A549 (cell line): ENCODE measurements around the gene KCNE5. TPM values are rescaled to one million over a fixed set of nuclear protein-coding genes. Genes with fewer than 3 reads are reported as not detected.
A peak's percentile ranks its signal among the peaks of the same experiment; 100 is the strongest.

Experiments used
- ATAC-seq, 2 experiments: fragments of 200-7000 bp in 1 of 2; fragments of >200 bp in 1 of 2; cut with Nextera tagmentation in 1 of 2; cut with Tn5 transposase in 1 of 2; 3 replicates each; pipeline versions ENCODE4 v1.8.0 to v1.9.1; 2018 to 2020; ENCODE audit warnings: mild to moderate bottlenecking in 1 of 2, moderate library complexity in 1 of 2
- CTCF ChIA-PET: fragments of 300-600 bp; sonication (Branson Sonifier 250); formaldehyde crosslinking; extraction: SDS; loops from one replicate; lab custom pipeline; 2021; ENCODE audit warnings: antibody characterized with exemption, inconsistent platforms; lab: Yijun Ruan, JAX
- POLR2A ChIA-PET: fragments of 350-600 bp; formaldehyde crosslinking; extraction: SDS; loops from one replicate; lab custom pipeline; 2021; ENCODE audit warnings: antibody characterized with exemption, inconsistent platforms; lab: Yijun Ruan, JAX
- DNase-seq, 2 experiments: peaks; one replicate each; pipeline versions ENCODE4 v3.0.0 to v3.0.0-alpha.2; 2011 to 2016; ENCODE audit warnings: low read depth in 1 of 2, low spot score in 1 of 2
- FAIRE-seq: peaks from 2 replicates; lab custom pipeline; 2011; peaks lifted over from hg19 to GRCh38; lab: Jason Lieb, UNC
- H3K27ac ChIP-seq, 2 experiments: fragments of >200 bp; sonication (Bioruptor Twin); formaldehyde crosslinking; 3 replicates each; pipeline ENCODE4 v1.5.1; 2016 to 2017
- H3K4me1 ChIP-seq: fragments of >200 bp; sonication (Bioruptor Twin); formaldehyde crosslinking; 3 replicates; pipeline ENCODE4 v1.6.1; 2016
- H3K4me2 ChIP-seq: fragments of >200 bp; sonication (Bioruptor Twin); formaldehyde crosslinking; 3 replicates; pipeline ENCODE4 v1.6.1; 2016
- H3K4me3 ChIP-seq: fragments of >200 bp; sonication (Bioruptor Twin); formaldehyde crosslinking; 3 replicates; pipeline ENCODE4 v1.5.1; 2016
- H3K9me3 ChIP-seq: fragments of >200 bp; sonication (Bioruptor Twin); formaldehyde crosslinking; 3 replicates; pipeline ENCODE4 v1.6.1; 2016
- BHLHE40 ChIP-seq: IDR thresholded peaks from 2 replicates; pipeline ENCODE4 v1.6.1; 2012; ENCODE audit warnings: low read depth, low read length, inconsistent platforms
- CBX2 ChIP-seq: fragments of 200-600 bp; sonication (generic); IDR thresholded peaks from 2 replicates; pipeline ENCODE4 v1.6.1; 2016; ENCODE audit warnings: low read depth, mild to moderate bottlenecking, borderline replicate concordance
- CEBPB ChIP-seq, 2 experiments: fragments of >200 bp in 1 of 2; sonication (Bioruptor Twin) in 1 of 2; formaldehyde crosslinking in 1 of 2; IDR thresholded peaks; 2 replicates each; pipeline ENCODE4 v1.6.1; 2012 to 2016
- CHD4 ChIP-seq: fragments of 200-600 bp; sonication (generic); IDR thresholded peaks from 2 replicates; pipeline ENCODE4 v1.6.1; 2016; ENCODE audit warnings: antibody characterized with exemption, mild to moderate bottlenecking, borderline replicate concordance
- CTCF ChIP-seq: fragments of >200 bp; sonication (Bioruptor Twin); formaldehyde crosslinking; IDR thresholded peaks from 3 replicates; pipeline ENCODE4 v1.5.1; 2016
- E2F6 ChIP-seq: IDR thresholded peaks from 2 replicates; pipeline ENCODE4 v1.6.1; 2012; ENCODE audit warnings: low read depth, borderline replicate concordance
- GATA3 ChIP-seq: IDR thresholded peaks from 2 replicates; pipeline ENCODE4 v1.6.1; 2012; ENCODE audit warnings: borderline replicate concordance
- HDAC2 ChIP-seq: fragments of 200-600 bp; sonication (generic); IDR thresholded peaks from 2 replicates; pipeline ENCODE4 v1.6.1; 2016
- HES2 ChIP-seq: fragments of >200 bp; sonication (Bioruptor Twin); formaldehyde crosslinking; IDR thresholded peaks from 2 replicates; pipeline ENCODE4 v1.6.1; 2016
- HEYL ChIP-seq: fragments of 250-450 bp; sonication (Bioruptor Pico); IDR thresholded peaks from 2 replicates; pipeline ENCODE4 v1.8.0; 2021; ENCODE audit warnings: mild to moderate bottlenecking, moderate library complexity
- HOXA7 ChIP-seq: fragments of 250-450 bp; sonication (Bioruptor Pico); IDR thresholded peaks from 2 replicates; pipeline ENCODE4 v1.5.0; 2020; ENCODE audit warnings: mild to moderate bottlenecking, moderate library complexity
- HOXB13 ChIP-seq: fragments of 250-450 bp; sonication (Bioruptor Pico); IDR thresholded peaks from 2 replicates; pipeline ENCODE4 v1.5.0; 2020; ENCODE audit warnings: low read depth, mild to moderate bottlenecking, moderate library complexity
- KDM1A ChIP-seq: fragments of 200-600 bp; sonication (generic); IDR thresholded peaks from 2 replicates; pipeline ENCODE4 v1.6.1; 2016; ENCODE audit warnings: low read depth, mild to moderate bottlenecking
- MAZ ChIP-seq: fragments of 150-350 bp; IDR thresholded peaks from 2 replicates; pipeline ENCODE4 v1.6.1; 2014; ENCODE audit warnings: antibody characterized with exemption, low read depth, low read length, borderline replicate concordance
- MYC ChIP-seq: IDR thresholded peaks from 2 replicates; pipeline ENCODE4 v1.6.1; 2012; ENCODE audit warnings: mild to moderate bottlenecking, inconsistent platforms, low read length, improper control_type of control experiment, borderline replicate concordance
- RAD21 ChIP-seq, 2 experiments: fragments of >200 bp in 1 of 2; sonication (Bioruptor Twin) in 1 of 2; formaldehyde crosslinking in 1 of 2; IDR thresholded peaks in 1 of 2; conservative IDR thresholded peaks in 1 of 2; 2 replicates in 1 of 2; 3 replicates in 1 of 2; pipeline ENCODE4 v1.6.1; 2012 to 2018; ENCODE audit warnings: inconsistent platforms in 1 of 2
- RARB ChIP-seq: fragments of 250-450 bp; sonication (Bioruptor Pico); IDR thresholded peaks from 2 replicates; pipeline ENCODE4 v1.8.0; 2021; ENCODE audit warnings: mild to moderate bottlenecking, moderate library complexity
- RNF2 ChIP-seq: fragments of 200-600 bp; sonication (generic); IDR thresholded peaks from 2 replicates; pipeline ENCODE4 v1.6.1; 2016; ENCODE audit warnings: low read depth, mild to moderate bottlenecking, antibody characterized with exemption, moderate library complexity, borderline replicate concordance
- SMC3 ChIP-seq: fragments of >200 bp; sonication (Bioruptor Twin); formaldehyde crosslinking; IDR thresholded peaks from 3 replicates; pipeline ENCODE4 v1.6.1; 2018; ENCODE audit warnings: inconsistent platforms
- USF2 ChIP-seq: fragments of 450-650 bp; IDR thresholded peaks from 2 replicates; pipeline ENCODE4 v1.6.1; 2014; ENCODE audit warnings: antibody characterized with exemption
- ZNF302 ChIP-seq: fragments of 250-450 bp; sonication (Bioruptor Pico); IDR thresholded peaks from 2 replicates; pipeline ENCODE4 v1.9.0; 2021; ENCODE audit warnings: inconsistent platforms, mild to moderate bottlenecking, moderate library complexity
- WGBS: methylation state at CpG from one replicate; pipeline ENCODE4 v1.1.6; 2017; ENCODE audit errors: missing lambda C conversion rate; 5-methylcytosine and 5-hydroxymethylcytosine counted together
- polyA plus RNA-seq, 4 experiments: library from polyadenylated mRNA; depleted of rRNA in 3 of 4; stranded (reverse); fragments of >200 nt; fragmentation: RNase III in 1 of 4; extraction: RNeasy Plus Mini Kit Qiagen cat#74134 plus additional on column Dnase treatment in 1 of 4; gene quantifications; 2 replicates in 3 of 4; 3 replicates in 1 of 4; pipeline ENCODE4 v1.2.3, GENCODE V29; 2011 to 2017

The KCNE5 gene
- polyA plus RNA-seq, 2 of the 4 experiments (the other 2 are of a cell fraction): 0.17 to 0.23 TPM

GRCh38 chrX:109635146-109635545 is 10.2 kb upstream of the KCNE5 start:
- Histone ChIP-seq H3K4me3 (no peak overlapping the region), H3K27ac (no peak overlapping the region), H3K9me3 (no peaks in the 10 kb centered on the region), H3K4me2 (no peak overlapping the region), H3K4me1 (no peaks in the 10 kb centered on the region)
- DNase-seq (peak; percentile 3 to 15), ATAC-seq (peak; percentile 66 to 79; a peak in 4 of 6 replicates), FAIRE-seq (peak; percentile 43)
- CTCF ChIA-PET: interaction anchor here (0.7 to 4.0 kb wide), 7 partner anchors 12 to 255 kb away, joined by 3 to 31 read pairs (median 4); no protein-coding TSS in a partner anchor
- WGBS: 26% methylated on average over 3 of the region's 3 CpGs
- POLR2A ChIA-PET: no interaction called here
- no peak for TF ChIP-seq HOXB13 (CRISPR knock-in tag)
- TF ChIP-seq CTCF: peak; percentile 42
- TF ChIP-seq RAD21 (conservative IDR thresholded peaks at IDR 0.05 in 1 of 2, IDR thresholded peaks at IDR 0.05 in 1 of 2): 0 out of 5 replicates have a peak, but pooled peaks of 1 of the 2 experiments have one; percentile 7
- no peak for TF ChIP-seq MYC

- FAIRE-seq (peak; percentile 39), ATAC-seq (no peak), DNase-seq (peak; percentile 13 to 20)
- Histone ChIP-seq H3K4me1 (no peaks in the 10 kb centered on the region), H3K9me3 (no peaks in the 10 kb centered on the region), H3K4me2 (no peak overlapping the region), H3K27ac (no peak overlapping the region), H3K4me3 (no peak overlapping the region)
- peak; percentile 55 to 57 for TF ChIP-seq RAD21 (conservative IDR thresholded peaks at IDR 0.05 in 1 of 2, IDR thresholded peaks at IDR 0.05 in 1 of 2)
- peak; percentile 42 for TF ChIP-seq SMC3
- TF ChIP-seq USF2: no peak
- no peak for TF ChIP-seq RARB
- TF ChIP-seq HEYL (CRISPR knock-in tag): no peak
- TF ChIP-seq MAZ: no peak
- TF ChIP-seq CTCF: peak; percentile 54
- no peak for TF ChIP-seq GATA3
- TF ChIP-seq HOXB13 (CRISPR knock-in tag): no peak
- whole genome bisulfite sequencing: 40% methylated on average over 5 of the region's 5 CpGs
- CTCF ChIA-PET: interaction anchor here (1.3 to 4.0 kb wide), 4 partner anchors 12 to 257 kb away, joined by 3 to 31 read pairs (median 10); no protein-coding TSS in a partner anchor
- POLR2A ChIA-PET: no interaction called here
Measured at GRCh38 chrX:109632906-109633504, 8.0 kb upstream of the KCNE5 start.

GRCh38 chrX:109629310-109629709 is 4.3 kb upstream of the KCNE5 start:
- Histone ChIP-seq H3K9me3 (no peaks in the 10 kb centered on the region), H3K4me2 (no peak overlapping the region), H3K4me3 (no peak overlapping the region), H3K4me1 (no peaks in the 10 kb centered on the region)
- ATAC-seq (no peak), FAIRE-seq (no peak)
- TF ChIP-seq CBX2 (no peak), RAD21 (conservative IDR thresholded peaks at IDR 0.05 in 1 of 2, IDR thresholded peaks at IDR 0.05 in 1 of 2) (no peak), CHD4 (no peak), MYC (no peak), SMC3 (no peak), ZNF302 (CRISPR knock-in tag) (no peak), E2F6 (no peak), CEBPB (IDR thresholded peaks at IDR 0.05) (no peak), HES2 (no peak), RNF2 (no peak), BHLHE40 (no peak), KDM1A (no peak), HOXA7 (CRISPR knock-in tag) (no peak), HDAC2 (no peak)
- TF ChIP-seq, all 56 proteins: peak for 0
- POLR2A ChIA-PET: no interaction called here
- no peak for DNase-seq
- 89% methylated on average over 3 of the region's 3 CpGs for WGBS
- no peak overlapping the region for H3K27ac ChIP-seq
- CTCF ChIA-PET: interaction anchor here (1.1 kb wide), 1 partner anchor 904 kb away, joined by 3 read pairs; no protein-coding TSS in a partner anchor
